ENCODE data around the gene SCNN1B.
"Not testable (repeated sequence)": the region's sequence is repeated elsewhere in the genome, so short reads cannot be mapped to it uniquely, and the experiment has no call there.

The SCNN1B gene

DNA sequence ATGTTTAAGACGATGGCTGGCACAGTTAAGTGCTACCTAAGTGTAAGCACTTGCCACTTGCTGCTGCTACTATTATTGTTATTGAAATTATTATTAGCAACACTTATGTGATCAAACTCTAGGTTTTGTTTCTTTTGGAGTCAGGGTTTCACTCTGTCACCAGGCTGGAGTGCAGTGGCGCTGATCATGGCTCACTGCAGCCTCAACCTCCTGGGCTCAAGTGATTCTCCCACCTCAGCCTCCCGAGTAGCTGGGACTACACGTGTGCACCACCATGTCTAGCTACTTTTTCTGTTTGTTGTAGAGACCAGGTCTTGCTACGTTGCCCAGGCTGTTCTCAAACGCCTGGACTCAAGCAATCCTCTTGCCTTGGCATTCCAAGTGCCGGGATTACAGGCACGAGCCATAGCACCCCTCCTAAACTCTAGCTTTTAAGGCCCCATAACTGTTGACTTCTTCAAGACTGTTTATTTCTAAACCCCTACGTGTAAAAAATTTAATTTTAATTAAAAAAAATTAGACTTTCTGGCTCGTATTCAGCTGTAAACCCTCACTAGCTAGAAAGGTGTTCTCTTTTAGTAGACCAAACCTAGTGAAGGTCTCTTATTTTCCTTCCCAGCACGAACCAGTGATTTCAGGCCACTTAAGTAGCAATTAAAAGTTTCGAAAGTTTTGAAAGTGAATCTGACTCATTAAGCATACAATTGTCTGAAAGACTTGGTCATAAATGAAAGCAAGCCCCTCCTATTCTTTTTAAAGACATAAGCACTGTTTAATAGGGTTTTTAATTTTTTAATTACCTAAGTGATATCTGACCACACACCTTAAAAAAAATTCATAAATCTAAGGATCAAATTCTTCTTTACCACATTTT, 11.7 kb upstream of the SCNN1B start:
- no peak overlapping the region for H3K9ac ChIP-seq (ENCODE audit: low read depth, low read length)
- no peak overlapping the region for H3K4me3 ChIP-seq (ENCODE audit: low read depth, low read length)
- no peaks in the 10 kb centered on the region for H3K27me3 ChIP-seq (ENCODE audit: control insufficient read depth, insufficient read depth, low read length)
- H3K4me1 ChIP-seq (ENCODE audit: control insufficient read depth, insufficient read depth, low read length): no peaks in the 10 kb centered on the region
- H3K9me3 ChIP-seq (ENCODE audit: control insufficient read depth, insufficient read depth, low read length): no peaks in the 10 kb centered on the region
- H3K36me3 ChIP-seq (ENCODE audit: control insufficient read depth, insufficient read depth, low read length): no peaks in the 10 kb centered on the region

DNA sequence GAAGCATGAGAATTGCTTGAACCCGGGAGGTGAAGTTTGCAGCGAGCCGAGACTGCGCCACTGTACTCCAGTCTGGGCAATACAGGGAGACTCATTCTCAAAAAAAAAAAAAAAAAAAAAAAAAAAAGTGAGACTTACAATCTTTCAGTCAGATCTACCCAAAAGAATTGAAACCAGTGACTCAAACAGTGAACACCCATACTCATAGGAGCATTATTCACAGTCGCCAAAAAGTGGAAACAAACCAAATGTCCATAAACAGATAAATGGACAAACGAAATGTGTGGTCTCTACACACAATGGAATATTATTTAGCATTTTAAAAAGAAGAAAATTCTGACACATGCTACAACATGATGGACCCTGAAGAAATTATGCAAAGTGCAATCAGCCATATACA, 9.1 kb upstream of the SCNN1B start:
- no peak overlapping the region for H3K4me3 ChIP-seq (ENCODE audit: low read depth, low read length)
- no peaks in the 10 kb centered on the region for H3K9me3 ChIP-seq (ENCODE audit: control insufficient read depth, insufficient read depth, low read length)
- no peaks in the 10 kb centered on the region for H3K36me3 ChIP-seq (ENCODE audit: control insufficient read depth, insufficient read depth, low read length)
- no peaks in the 10 kb centered on the region for H3K4me1 ChIP-seq (ENCODE audit: control insufficient read depth, insufficient read depth, low read length)
- no peak overlapping the region for H3K9ac ChIP-seq (ENCODE audit: low read depth, low read length)
- H3K27me3 ChIP-seq (ENCODE audit: control insufficient read depth, insufficient read depth, low read length): no peaks in the 10 kb centered on the region

DNA sequence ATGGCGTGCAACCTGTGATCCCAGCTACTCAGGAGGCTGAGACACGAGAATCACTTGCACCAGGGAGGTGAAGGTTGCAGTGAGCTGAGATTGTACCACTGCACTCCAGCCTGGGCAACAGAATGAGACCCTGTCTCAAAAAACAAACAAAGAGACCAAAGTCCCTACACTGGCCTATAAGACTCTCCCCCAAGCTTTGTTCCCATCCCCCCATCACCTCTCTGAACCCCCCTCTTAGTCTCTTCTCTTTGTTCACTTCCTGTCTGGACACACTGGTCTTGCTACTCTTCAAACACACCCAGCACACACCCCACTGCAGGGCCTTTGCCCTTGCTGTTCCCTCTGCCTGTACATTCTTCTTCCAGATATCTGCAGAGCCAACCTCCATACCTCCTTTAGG, 7.8 kb upstream of the SCNN1B start:
- no peaks in the 10 kb centered on the region for H3K4me1 ChIP-seq (ENCODE audit: control insufficient read depth, insufficient read depth, low read length)
- no peak overlapping the region for H3K4me3 ChIP-seq (ENCODE audit: low read depth, low read length)
- no peaks in the 10 kb centered on the region for H3K27me3 ChIP-seq (ENCODE audit: control insufficient read depth, insufficient read depth, low read length)
- H3K36me3 ChIP-seq (ENCODE audit: control insufficient read depth, insufficient read depth, low read length): no peaks in the 10 kb centered on the region
- no peak overlapping the region for H3K9ac ChIP-seq (ENCODE audit: low read depth, low read length)
- no peaks in the 10 kb centered on the region for H3K9me3 ChIP-seq (ENCODE audit: control insufficient read depth, insufficient read depth, low read length)

DNA sequence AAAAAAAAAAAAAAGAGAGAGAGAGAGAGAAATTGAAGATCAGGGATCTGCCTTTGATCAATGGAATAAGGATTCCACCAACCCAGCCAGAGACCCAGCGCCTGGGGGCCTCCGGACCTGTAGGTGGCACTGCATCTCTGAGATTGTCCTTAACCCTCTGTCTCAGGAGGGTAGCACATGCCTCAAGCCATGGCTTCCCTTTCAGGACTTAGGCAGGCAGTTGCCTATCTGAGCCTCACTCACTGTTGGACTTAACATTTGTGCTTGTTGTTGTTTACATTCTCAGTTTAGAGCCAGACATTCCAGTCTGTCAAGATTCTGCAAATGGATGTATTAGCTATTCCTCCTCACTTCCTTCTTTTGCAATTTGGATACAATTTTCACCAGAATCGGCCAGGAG, 5.1 kb upstream of the SCNN1B start:
- H3K4me1 ChIP-seq (ENCODE audit: control insufficient read depth, insufficient read depth, low read length): peaks cover 5% of the 10 kb centered on the region
- no peak overlapping the region for H3K4me3 ChIP-seq (ENCODE audit: low read depth, low read length)
- H3K9ac ChIP-seq (ENCODE audit: low read depth, low read length): no peak overlapping the region
- H3K9me3 ChIP-seq (ENCODE audit: control insufficient read depth, insufficient read depth, low read length): no peaks in the 10 kb centered on the region
- no peaks in the 10 kb centered on the region for H3K36me3 ChIP-seq (ENCODE audit: control insufficient read depth, insufficient read depth, low read length)
- peaks cover 12% of the 10 kb centered on the region for H3K27me3 ChIP-seq (ENCODE audit: control insufficient read depth, insufficient read depth, low read length)

GRCh38 chr16:23298290-23298915, 3.7 kb upstream of the SCNN1B start:
- no peak overlapping the region for H3K9ac ChIP-seq (ENCODE audit: low read depth, low read length)
- no peaks in the 10 kb centered on the region for H3K9me3 ChIP-seq (ENCODE audit: control insufficient read depth, insufficient read depth, low read length)
- H3K27me3 ChIP-seq (ENCODE audit: control insufficient read depth, insufficient read depth, low read length): peaks cover 23% of the 10 kb centered on the region
- H3K4me3 ChIP-seq (ENCODE audit: low read depth, low read length): no peak overlapping the region
- peaks cover 5% of the 10 kb centered on the region for H3K4me1 ChIP-seq (ENCODE audit: control insufficient read depth, insufficient read depth, low read length)
- H3K36me3 ChIP-seq (ENCODE audit: control insufficient read depth, insufficient read depth, low read length): no peaks in the 10 kb centered on the region

GRCh38 chr16:23299815-23300214, 2.3 kb upstream of the SCNN1B start:
- H3K4me3 ChIP-seq (ENCODE audit: low read depth, low read length); H3K4me1 ChIP-seq (ENCODE audit: control insufficient read depth, insufficient read depth, low read length); H3K9ac ChIP-seq (ENCODE audit: low read depth, low read length); H3K9me3 ChIP-seq (ENCODE audit: control insufficient read depth, insufficient read depth, low read length); H3K36me3 ChIP-seq (ENCODE audit: control insufficient read depth, insufficient read depth, low read length): not testable (repeated sequence)
- H3K27me3 ChIP-seq (ENCODE audit: control insufficient read depth, insufficient read depth, low read length): peaks cover 26% of the 10 kb centered on the region

GRCh38 chr16:23301251-23302044, 654 bp upstream of the SCNN1B start:
- Histone ChIP-seq H3K4me1 (ENCODE audit: control insufficient read depth, insufficient read depth, low read length) (peaks cover 5% of the 10 kb centered on the region), H3K27me3 (ENCODE audit: control insufficient read depth, insufficient read depth, low read length) (peaks cover 26% of the 10 kb centered on the region), H3K9ac (ENCODE audit: low read depth, low read length) (no peak overlapping the region), H3K4me3 (ENCODE audit: low read depth, low read length) (peak overlapping the region; percentile 77), H3K36me3 (ENCODE audit: control insufficient read depth, insufficient read depth, low read length) (no peaks in the 10 kb centered on the region), H3K9me3 (ENCODE audit: control insufficient read depth, insufficient read depth, low read length) (no peaks in the 10 kb centered on the region)

- no peak overlapping the region for H3K9ac ChIP-seq (ENCODE audit: low read depth, low read length)
- H3K9me3 ChIP-seq (ENCODE audit: control insufficient read depth, insufficient read depth, low read length): no peaks in the 10 kb centered on the region
- no peaks in the 10 kb centered on the region for H3K36me3 ChIP-seq (ENCODE audit: control insufficient read depth, insufficient read depth, low read length)
- peaks cover 5% of the 10 kb centered on the region for H3K4me1 ChIP-seq (ENCODE audit: control insufficient read depth, insufficient read depth, low read length)
- H3K27me3 ChIP-seq (ENCODE audit: control insufficient read depth, insufficient read depth, low read length): peaks cover 26% of the 10 kb centered on the region
- H3K4me3 ChIP-seq (ENCODE audit: low read depth, low read length): no peak overlapping the region
Observed at GRCh38 chr16:23303685-23304084, 1.6 kb downstream of the SCNN1B start.

DNA sequence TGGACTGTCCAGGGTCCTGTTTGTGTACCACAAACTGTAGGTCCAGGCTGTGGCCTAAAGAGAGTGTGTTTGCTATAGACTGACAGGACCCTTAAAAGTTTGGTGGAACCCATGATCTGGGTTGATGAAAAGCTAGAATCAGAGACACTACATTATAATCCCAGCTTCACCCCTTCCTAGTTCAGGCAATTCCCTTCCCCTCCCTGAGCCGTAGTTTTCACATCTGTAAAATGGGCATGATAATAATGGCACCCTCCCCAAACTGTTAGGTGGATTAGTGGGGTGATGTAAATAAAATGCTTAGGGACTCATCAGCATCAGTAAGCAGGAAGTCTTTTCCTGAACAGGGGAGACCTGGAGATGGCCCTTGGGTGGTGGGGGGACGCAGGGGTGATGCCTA, 2.5 kb downstream of the SCNN1B start:
- Histone ChIP-seq H3K27me3 (ENCODE audit: control insufficient read depth, insufficient read depth, low read length) (peaks cover 26% of the 10 kb centered on the region), H3K9ac (ENCODE audit: low read depth, low read length) (no peak overlapping the region), H3K36me3 (ENCODE audit: control insufficient read depth, insufficient read depth, low read length) (no peaks in the 10 kb centered on the region), H3K4me3 (ENCODE audit: low read depth, low read length) (no peak overlapping the region), H3K9me3 (ENCODE audit: control insufficient read depth, insufficient read depth, low read length) (no peaks in the 10 kb centered on the region), H3K4me1 (ENCODE audit: control insufficient read depth, insufficient read depth, low read length) (peaks cover 5% of the 10 kb centered on the region)

DNA sequence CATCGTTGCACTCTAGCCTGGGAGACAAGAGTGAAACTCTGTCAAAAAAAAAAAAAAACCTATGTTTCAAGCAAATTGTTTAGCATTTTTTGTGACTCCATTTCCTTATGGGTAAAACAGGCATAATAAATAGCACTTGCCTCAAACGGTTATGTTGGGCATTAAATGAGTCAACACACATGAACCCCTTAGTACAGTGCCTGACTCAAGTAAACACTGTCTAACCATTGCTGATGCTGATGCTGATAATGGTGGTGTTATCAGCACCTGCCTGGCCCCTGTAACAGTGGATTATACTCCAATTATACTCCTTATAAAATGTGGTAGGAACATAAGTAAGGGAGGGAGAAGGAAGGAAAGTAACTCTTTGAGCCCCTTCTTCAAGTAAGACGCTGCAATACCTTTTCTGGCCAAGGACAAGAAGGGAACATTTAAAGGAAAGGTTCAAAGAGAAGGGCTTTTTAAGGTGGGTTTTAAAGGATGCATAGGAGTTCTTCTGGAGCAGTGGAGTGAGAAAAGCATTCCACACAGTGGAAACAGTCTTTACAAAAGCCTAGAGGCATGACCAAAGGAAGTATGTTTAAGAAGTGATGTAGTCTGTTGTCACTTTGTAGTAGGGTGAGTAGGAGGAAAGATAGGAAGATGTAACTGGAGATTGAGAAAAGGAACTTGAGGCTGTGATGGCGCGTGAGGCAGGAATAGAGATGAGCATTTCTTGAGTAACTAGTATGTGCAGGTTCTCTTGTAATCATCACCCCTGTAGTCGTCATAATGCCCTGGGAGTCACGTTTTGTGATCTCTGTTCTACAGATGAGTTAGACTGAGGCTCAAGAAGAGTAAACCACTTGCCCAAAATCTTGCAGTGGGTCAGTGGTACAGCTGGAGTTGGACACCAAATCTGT, 4.3 kb downstream of the SCNN1B start:
- H3K27me3 ChIP-seq (ENCODE audit: control insufficient read depth, insufficient read depth, low read length): peaks cover 20% of the 10 kb centered on the region
- H3K36me3 ChIP-seq (ENCODE audit: control insufficient read depth, insufficient read depth, low read length): no peaks in the 10 kb centered on the region
- no peaks in the 10 kb centered on the region for H3K9me3 ChIP-seq (ENCODE audit: control insufficient read depth, insufficient read depth, low read length)
- no peak overlapping the region for H3K4me3 ChIP-seq (ENCODE audit: low read depth, low read length)
- H3K4me1 ChIP-seq (ENCODE audit: control insufficient read depth, insufficient read depth, low read length): peaks cover 3% of the 10 kb centered on the region
- no peak overlapping the region for H3K9ac ChIP-seq (ENCODE audit: low read depth, low read length)

- Histone ChIP-seq H3K4me1 (ENCODE audit: control insufficient read depth, insufficient read depth, low read length) (no peaks in the 10 kb centered on the region), H3K9ac (ENCODE audit: low read depth, low read length) (no peak overlapping the region), H3K27me3 (ENCODE audit: control insufficient read depth, insufficient read depth, low read length) (no peaks in the 10 kb centered on the region), H3K4me3 (ENCODE audit: low read depth, low read length) (no peak overlapping the region), H3K36me3 (ENCODE audit: control insufficient read depth, insufficient read depth, low read length) (no peaks in the 10 kb centered on the region), H3K9me3 (ENCODE audit: control insufficient read depth, insufficient read depth, low read length) (no peaks in the 10 kb centered on the region)
Observed at GRCh38 chr16:23310217-23310616, 8.1 kb downstream of the SCNN1B start.

Measured in iPS-15b (cell line).